ENCODE results near the gene SLC18A2.

SLC18A2 gene

DNA sequence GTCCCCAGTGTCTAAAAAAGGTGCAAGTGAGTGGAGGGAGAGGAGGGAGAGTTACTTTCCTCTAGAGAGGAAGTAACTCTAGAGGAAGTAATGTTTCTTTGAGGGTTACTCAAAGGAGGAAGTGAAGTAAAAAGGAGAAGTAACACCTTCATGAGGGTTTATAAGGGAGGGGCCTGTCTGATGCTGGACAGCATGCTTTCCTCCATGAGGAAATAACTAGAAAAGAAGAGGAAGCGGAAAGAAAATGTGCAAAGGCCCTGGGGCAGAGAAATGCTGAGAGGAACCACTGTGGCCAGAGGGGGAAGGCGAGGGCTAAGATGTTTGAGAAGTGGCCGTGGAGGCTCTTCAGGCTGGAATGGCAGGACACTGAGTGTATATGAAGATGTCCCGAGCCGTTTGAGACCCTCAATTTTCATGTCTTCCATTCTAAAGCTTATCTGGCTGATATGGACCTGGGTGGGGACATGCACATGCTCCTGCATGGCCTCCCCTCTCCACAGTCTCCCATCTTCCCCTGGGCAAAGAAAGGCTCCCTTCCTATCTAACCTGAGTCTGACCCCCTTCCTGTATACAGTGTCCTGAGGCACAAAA, 3.4 kb upstream of the SLC18A2 start:
- no peak for DNase-seq (ENCODE audit: low read depth in 3 of 3)

DNA sequence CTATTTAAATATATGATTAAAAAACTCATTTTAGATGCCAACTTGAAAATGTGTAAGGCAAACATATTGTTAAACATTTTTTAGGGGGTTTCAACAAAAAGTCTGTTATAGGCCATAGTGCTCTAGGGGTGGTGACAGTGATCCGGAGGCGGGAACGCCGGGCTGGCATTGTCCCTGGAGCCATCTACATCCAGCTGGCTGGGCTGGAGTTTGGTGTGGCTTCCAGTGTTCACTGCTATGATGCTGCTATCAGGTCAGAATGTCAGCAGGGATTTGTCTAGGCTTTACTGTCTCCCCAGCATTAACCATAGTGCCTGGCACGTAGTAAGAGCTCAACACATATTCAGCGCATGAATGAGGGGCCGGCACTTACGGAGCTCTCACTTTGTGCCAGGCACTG, 1.9 kb upstream of the SLC18A2 start:
- no peak for DNase-seq (ENCODE audit: low read depth in 3 of 3)

GRCh38 chr10:117239721-117240620, 943 bp upstream of the SLC18A2 start:
- DNase-seq (ENCODE audit: low read depth in 3 of 3), result no peak

DNA sequence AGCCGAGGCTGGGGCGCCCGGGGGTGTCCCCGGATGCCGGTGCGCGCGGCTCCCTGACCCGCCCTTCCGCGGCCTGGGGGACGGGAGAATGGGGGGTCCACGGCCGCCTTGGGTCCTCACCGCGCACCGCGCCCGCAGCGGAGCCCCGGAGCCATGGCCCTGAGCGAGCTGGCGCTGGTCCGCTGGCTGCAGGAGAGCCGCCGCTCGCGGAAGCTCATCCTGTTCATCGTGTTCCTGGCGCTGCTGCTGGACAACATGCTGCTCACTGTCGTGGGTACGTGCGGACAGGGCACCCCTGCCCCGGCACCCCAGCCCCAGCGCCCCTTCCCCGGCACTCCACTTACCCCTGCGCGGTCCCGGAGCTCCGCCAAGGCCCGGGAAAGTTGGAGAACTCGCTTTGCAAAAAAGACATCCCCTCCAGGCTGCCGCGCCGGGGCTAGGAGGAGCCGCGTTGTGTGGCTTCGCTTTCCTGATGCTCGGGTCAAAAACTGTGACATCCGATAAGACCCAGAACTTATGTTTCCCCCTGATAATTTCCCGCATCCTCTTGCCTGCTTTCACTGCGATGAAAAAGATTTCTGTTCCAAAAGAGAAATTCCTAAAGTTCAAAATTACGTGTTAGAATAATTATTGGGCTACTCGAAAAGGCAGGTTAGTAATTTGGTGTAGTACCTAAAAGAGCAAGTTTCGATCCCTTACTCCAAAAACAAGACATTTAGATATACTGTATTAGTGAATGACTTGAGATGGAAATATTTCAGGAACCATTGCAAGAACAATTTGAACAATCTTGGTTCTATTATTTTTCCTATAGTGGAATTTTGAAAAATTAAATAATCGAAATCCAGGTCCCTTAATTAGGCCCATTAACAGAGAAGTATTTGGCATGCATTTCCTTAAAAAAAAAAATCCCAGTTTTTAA, 888 bp downstream of the SLC18A2 start:
- DNase-seq (ENCODE audit: low read depth in 3 of 3), result no peak

DNA sequence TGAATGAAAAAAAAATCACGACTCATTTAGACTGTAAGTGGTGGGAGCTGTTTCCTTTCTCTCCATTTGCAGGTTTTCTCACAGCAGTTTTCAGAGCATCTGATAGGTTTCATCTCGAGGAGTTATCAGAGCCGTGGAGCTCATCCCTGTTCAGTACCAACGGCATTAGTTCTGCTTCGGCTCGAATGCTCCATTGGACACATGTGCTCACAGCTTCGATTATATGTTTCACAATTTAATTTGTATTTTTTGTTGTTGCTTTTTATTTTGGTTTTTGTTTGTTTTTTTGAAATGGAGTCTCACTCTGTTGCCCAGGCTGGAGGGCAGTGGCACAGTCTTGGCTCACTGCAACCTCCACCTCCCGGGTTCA, 1.5 kb downstream of the SLC18A2 start:
- DNase-seq (ENCODE audit: low read depth in 3 of 3), result no peak

GRCh38 chr10:117246997-117247671, 6.2 kb downstream of the SLC18A2 start:
- DNase-seq (ENCODE audit: low read depth in 3 of 3), result no peak

GRCh38 chr10:117248750-117249465, 8.0 kb downstream of the SLC18A2 start:
- DNase-seq (ENCODE audit: low read depth in 3 of 3), result no peak

DNA sequence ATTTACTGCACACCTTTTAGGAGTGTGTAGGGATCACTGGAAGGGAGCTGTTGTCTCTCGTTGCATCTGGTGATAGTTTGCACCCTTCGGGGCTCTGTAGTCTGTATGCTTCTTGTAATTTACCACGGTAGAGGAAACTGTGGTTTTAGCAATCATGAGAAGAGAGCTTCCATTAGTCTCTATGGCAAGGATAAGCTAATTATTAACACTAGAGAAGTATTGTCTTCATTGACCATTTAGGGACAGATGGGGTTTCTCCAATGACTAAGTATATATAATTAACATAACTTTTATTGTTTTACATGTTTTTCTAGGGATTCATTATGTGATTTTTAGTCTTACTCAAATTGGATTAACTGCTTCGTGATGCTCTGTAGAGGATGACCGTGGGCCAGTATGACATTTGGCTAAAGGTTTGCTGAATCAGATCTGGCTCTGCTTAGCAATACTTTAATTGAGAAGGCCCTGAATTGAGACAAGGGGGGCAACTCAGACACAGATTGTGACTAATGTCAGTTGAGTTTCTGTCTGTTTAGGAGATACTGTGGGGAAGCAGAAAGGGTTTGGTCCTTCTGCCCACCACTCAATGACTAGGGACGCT, 8.7 kb downstream of the SLC18A2 start:
- no peak for DNase-seq (ENCODE audit: low read depth in 3 of 3)

- no peak for DNase-seq (ENCODE audit: low read depth in 3 of 3)
Observed at GRCh38 chr10:117250411-117250810, 9.5 kb downstream of the SLC18A2 start.

GRCh38 chr10:117253908-117254307, 13.0 kb downstream of the SLC18A2 start:
- no peak for DNase-seq (ENCODE audit: low read depth in 3 of 3)

DNA sequence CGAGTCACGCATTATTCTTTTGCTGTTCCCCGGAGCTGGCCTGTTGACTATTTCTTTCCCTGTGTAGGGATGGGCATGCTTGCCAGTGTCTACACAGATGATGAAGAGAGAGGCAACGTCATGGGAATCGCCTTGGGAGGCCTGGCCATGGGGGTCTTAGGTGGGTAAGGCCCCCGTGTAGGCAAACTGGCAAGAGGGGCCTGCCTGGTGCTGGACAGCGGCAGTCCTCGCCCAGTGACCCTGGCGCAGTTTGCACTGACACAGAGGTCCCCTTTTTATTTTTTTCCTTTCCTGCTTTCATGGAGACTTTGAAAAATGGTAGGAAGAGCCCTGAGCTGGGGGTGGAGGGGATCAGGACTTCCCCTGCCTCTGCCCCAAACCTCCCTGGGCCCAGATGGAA, 13.4 kb downstream of the SLC18A2 start:
- DNase-seq (ENCODE audit: low read depth in 3 of 3), result no peak

DNA sequence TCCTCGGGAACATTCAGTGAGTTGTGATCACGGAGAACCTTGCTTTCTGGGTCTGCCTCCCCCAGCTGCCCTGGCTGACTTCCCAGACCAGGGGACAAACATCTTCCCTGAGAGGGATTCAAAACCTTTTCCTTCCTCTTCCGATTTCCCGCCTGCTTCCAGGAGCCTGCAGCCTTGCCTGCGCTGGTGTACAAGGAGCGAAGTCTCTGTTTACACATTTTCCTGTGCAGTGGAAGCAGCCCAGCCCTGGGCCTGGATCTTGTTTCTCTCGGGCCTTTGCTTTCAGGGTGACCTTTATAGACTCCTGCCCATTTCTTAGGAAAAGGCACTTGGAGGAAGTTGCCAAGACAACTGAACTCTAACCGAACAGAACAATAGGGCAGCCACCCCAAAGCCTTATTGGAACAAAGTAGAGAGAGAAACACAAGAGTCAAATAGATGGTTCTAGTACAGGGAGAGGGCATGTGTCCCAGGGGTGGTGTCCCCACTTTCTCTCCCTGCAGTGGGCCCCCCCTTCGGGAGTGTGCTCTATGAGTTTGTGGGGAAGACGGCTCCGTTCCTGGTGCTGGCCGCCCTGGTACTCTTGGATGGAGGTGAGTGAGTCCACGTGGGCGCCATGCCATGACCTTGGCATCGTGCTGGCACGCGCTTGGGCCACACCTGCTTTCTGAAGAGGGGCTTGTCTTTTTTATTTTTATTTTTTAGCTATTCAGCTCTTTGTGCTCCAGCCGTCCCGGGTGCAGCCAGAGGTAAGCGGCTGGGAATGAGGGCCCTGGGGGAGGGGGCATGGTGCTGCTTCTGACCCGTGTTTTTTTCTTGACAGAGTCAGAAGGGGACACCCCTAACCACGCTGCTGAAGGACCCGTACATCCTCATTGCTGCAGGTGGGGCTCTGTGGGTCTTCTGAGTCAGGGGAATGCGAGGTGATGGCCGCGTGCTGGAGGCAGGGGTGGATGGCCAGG, 14.1 kb downstream of the SLC18A2 start:
- no peak for DNase-seq (ENCODE audit: low read depth in 3 of 3)

- no peak for DNase-seq (ENCODE audit: low read depth in 3 of 3)
Observed at GRCh38 chr10:117255835-117256460, 15.0 kb downstream of the SLC18A2 start.

GRCh38 chr10:117256910-117257309, 16.0 kb downstream of the SLC18A2 start:
- DNase-seq (ENCODE audit: low read depth in 3 of 3), result no peak

DNA sequence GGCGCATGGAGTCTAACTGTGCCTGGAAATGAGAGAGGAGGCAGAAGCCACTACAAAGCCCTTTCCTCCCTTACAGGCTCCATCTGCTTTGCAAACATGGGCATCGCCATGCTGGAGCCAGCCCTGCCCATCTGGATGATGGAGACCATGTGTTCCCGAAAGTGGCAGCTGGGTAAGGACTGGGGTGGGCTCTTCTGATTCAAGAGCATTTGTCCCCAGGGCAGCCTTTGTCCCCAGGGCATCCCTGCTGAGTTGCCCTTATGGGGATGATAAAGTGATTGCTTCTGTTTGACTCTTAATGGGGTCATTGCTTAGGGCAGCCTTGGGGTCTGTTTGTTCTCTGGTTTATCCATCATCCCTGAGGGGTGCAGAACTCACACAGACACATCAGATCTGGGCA, 16.8 kb downstream of the SLC18A2 start:
- DNase-seq (ENCODE audit: low read depth in 3 of 3), result no peak

DNA sequence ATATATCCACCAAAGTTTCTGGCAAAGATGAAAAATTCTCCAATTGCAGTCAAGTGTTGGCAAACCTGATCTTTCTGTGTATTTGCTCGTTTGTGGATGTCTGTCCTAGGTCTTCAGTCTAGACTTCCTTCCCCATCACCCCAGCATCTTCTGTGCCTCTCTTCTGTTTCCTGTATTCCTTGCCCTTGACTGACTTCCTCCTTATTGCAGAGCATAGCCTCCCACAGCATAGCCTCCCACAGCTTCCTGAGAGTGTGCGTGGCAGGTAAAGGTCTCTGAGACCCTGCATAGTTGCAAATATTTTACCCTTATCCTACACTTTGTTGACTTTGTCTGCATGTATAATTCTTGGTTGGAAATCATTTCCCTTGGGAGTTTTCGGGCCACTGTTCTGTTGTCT, 18.4 kb downstream of the SLC18A2 start:
- no peak for DNase-seq (ENCODE audit: low read depth in 3 of 3)

DNA sequence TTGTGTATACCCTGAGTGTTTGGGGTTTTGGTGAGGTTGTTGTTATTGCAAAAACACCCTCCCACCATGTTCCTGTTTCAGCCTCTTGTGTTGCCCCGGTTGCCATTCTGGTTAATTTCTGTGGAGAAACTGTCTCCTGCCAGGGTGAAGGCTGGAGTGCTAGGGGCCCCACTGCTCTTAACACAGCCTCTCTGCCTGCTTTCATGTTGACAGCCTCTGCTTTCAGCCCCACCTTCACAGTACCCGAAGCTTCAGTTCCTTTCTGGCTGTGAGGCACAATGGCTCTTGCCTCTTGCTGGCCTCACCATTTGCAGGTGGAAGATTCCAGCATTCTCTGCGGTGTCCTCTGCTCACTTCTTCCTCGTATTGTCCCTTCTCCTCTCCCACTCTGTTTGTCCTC, 19.2 kb downstream of the SLC18A2 start:
- no peak for DNase-seq (ENCODE audit: low read depth in 3 of 3)

DNA sequence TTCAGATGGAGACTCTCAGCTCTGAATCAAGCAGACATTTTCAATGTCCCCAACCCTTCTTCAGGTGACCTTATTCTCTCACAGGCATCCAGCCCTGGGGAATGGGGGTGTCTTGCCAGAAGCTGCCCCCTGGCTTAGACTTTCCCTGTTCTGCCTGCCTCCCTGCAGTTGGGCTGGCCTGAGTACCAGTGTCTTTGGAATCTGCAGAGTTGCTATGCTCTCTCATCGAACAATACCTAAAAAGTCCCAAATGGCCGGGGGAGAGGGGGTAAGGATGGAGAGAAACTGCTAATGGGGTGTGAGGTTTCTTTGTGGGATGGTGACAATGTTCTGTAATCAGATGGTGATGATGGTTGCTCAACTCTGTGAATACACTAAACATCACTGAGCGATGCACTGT, 20.6 kb downstream of the SLC18A2 start:
- no peak for DNase-seq (ENCODE audit: low read depth in 3 of 3)

GRCh38 chr10:117262291-117262902, 21.5 kb downstream of the SLC18A2 start:
- DNase-seq (ENCODE audit: low read depth in 3 of 3), result no peak

All from stimulated activated CD4-positive, alpha-beta T cell treated with anti-CD3 and anti-CD28 coated beads, TNF-alpha, amount 100 ng/mL, for 48 hours (primary cell).